ENCODE measurements around the gene GRIK5.

DNA sequence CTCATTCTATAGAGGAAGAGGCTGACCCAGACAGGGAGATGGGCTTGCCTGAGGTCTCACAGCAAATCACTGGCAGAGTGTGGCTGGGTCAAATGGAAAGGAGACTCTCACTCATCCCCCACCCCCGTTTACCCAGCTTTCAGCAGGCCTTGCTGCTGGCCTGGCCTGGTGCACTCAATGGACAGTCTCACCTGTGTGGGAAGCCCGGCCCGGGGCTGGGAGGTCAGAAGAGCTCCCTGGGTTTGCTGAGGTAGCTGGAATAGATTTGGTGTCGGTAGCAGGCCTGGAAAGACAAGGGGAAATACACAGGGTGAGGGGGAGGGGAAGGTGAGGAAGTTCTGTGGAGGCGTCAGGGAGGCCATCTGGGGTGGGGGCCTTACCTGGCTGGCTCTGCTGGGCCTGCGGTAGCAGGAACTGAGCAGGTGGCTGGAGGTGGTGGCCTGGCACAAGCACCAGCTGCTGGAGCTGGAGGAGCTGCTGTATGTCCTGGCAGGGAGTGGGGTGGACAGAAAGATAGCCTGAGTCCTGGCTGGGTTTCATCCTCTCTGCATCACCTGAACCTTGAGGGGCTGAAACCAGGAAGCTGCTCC lies 29.4 kb upstream of the GRIK5 start:
- no peak for TF ChIP-seq ZNF274 (IDR thresholded peaks at IDR 0.05; ENCODE audit: low read depth, low read length)
- no peak for TF ChIP-seq YY1 (IDR thresholded peaks at IDR 0.05; ENCODE audit: insufficient read depth, insufficient read length)

Measured in NT2/D1 (cell line).